ENCODE measurements around the gene LMO7.
"Not testable (repeated sequence)": the region's sequence is repeated elsewhere in the genome, so short reads cannot be mapped to it uniquely, and the experiment has no call there.

Gene LMO7

DNA sequence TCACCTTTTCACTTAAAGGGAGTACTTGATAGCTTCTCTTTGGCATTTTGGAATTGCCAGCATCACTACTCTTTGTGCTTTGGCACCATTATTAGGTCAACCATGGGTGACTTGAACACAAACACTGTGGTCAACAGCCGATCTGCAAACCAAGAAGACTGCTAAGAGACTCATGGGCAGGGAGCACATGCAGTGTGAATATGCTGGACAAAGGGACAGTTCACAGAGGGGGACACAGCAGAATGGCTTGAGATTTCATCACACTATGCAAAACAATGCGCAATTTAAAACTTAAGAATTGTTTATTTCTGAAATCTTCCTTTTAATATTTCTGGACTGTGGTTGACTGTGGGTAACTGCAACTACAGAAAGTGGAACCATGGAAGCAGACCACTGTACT is 64.4 kb downstream of the LMO7 start:
- DNase-seq: no peak

DNA sequence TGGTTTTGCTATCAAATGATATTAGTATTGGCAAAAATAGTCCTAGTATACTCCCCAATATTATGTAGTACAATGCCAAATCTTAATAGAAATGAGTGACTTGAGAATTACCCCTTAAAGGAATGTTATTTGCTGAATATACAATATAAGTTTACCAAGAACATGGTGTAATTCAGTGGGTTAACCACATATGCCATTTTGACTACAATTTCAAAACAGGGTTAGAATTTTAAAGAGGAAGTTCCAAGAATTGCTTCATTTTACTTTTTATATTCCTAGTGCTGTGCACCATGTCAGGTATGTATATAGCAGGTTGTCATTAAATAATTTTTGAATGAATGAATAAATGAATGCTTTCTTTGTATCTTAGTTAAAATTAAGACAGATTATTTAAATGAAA is 66.3 kb downstream of the LMO7 start:
- no peak for DNase-seq

DNA sequence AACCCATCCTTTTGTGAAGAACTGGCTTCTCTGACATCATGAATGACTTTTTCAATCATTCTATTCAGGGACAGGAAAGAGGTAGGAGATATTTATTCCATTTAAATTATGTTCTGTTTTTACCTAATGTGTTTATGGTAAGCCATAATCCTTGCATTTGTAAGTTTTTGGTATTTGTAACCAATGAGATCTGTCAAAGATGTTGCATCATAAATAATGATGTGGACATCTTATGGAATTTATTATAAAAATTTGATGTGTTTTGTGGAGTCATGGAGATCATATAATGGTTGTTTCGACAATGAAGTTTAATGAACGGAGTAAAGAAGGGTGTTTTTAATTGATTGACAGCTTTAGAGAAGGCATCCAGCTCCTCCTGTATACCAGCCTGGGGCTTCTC is 67.6 kb downstream of the LMO7 start:
- no peak for DNase-seq

DNA sequence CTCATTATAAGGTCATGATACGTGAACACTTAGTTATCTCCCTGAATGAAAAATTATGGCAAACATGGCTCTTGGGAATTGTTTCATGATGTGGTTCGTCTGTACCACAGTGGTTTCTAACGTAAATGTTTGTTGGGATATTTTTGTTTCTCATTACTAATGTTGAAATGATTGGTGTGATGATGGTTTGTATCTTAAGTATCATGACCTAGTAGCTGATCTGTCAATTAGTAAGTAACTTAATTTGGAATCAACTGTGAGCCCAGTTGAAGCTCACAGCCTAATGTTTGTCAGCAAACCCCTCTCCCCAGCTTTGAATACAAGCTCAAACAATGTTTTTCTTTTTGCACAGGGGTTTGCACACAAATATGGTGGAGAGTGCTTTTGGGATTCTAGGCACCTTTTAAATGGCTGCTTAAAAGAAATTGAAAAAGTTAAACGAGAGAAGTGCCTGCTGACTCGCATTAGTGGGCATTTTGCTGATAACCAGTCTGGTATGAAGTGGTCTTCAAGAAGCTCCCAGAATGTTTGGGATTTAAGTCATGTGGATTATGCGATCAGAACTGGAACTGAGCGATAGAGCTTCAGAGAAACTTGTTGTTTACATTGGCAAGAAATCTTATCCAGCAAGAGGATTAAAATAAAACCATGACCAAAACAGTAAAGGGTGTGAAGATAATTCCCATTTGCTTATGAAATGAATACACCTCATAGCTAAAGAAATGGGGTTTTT is 68.2 kb downstream of the LMO7 start:
- no peak for DNase-seq

DNA sequence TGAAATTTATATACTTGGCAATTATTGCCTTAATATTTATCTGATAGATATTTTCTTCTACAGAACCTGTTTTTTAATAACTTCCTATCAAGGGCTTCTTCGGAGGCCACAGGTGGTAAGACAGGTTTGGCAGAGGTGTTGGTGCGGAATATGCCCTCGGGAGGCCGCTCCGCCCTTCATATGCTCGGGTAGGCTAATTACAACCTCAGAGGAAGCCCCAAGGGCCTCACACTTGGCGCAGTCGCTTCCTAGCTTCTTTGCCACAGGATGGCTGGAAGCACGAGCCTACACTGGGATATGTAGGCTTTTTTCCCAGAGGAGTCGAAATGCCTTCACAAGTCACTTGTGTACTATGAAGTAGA is 68.8 kb downstream of the LMO7 start:
- peak; percentile 15 for DNase-seq

DNA sequence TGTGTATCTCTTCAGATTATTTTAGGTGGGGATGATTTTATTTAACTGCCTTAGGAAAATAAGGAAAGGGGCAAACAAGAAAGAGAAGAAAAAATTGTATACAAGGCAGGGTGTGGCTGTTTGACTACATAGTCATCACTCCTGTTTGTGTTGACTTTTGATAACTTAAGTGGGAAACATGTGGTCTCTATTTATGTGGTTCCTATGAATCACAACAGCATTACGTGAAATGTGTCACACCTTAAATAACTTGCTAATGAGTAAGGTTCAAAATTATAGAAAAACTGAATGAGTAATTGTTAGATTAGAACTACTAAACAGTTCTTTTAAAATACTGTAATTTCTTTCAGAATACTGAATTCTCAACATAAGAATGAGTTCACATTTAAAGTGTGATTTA is 69.3 kb downstream of the LMO7 start:
- no peak for DNase-seq

DNA sequence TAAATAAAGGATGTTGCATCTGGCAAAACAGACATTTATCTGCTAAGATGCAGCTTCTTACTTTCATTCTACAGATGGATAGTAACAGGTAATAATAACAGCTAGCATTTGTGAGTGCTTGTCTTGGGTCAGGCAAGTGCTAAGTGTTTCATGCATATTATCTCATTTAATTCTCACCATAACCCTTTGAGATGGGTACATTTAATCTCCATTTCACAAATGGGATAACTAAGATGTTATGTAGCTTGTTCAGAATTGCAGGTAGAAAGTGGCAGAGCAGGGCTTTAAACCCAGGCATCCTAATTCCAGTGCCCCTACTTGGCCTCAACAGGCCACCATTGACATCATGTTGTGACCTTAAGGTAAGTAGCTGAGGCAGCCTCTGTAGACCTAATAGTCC is 69.8 kb downstream of the LMO7 start:
- DNase-seq: no peak

DNA sequence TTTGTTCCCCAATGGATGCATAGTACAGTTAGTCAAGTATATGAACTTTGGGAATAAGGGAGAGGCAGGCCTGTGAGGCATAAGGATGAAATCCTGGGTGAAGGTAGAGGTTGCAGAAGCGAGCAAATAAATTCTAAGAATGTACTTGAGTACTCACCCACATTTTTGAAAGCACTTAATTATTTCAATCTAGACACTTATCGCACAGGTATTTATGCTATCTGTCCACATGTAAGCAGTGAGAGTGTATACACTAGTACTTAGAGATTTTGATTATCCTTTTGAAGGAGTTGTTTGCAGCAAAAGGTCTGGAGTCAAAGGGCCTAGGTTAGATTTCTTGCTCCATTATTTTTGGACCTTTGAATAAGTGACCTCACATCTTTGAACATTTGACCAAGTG is 77.7 kb downstream of the LMO7 start:
- no peak for DNase-seq

DNA sequence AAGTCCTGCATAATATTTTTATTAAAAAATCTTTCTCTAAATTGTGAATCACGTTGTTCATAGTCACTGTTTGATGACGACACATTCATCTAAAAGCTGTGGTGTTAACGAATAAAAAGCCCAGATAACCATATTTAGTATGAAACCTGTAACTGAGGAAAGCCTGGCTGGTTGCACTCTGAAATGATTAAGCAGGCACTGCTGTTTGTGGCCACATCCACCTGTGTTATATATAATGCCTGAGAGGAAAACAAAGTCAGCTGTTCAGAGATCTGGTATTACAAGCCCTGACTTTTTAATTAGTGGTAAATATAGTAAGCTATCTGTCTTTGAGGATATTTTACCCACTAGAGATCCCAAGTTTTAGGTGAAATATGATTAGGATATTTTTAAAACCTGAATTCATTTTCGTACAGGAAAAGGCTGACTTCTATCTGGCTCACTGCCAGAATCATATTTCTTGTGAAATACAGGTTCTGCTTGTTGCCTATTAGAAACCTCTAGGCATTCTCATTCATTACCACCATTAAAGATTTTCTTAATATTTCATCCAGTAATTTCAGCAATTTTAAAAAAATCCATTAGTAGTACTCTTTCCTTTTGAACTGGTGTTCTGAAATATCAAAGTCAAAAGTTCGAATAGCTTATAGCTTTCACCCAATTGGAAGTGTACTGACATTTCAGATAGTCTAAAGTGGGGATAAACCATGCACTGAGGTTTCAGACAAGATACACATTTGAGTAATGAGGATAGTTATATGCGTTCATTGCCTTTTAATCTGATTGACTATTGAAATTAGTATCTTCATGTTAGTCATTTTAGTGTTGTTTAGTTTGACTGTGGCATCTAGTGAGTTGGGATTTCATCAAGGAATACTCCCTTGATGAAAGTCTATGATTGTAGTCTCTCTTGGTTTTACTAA is 79.7 kb downstream of the LMO7 start:
- no peak for DNase-seq

DNA sequence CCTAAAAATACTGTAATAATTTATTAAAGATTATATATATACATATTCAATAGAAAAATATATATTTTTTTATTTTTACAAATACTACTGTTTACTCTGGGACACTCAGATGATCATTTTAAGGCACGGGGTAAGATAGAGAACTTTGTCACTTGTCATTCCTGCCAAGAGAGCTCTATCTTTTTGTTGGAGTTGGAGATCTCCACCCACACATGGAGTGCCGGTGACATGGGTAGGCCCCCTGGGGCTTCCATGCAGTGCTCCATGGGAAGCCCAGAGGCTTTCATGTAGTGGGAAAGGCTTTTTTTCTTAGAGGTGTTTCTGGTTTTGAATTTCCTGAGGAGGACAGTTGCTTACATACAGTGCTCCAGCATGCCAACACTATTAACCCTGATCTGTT is 81.4 kb downstream of the LMO7 start:
- no peak for DNase-seq

DNA sequence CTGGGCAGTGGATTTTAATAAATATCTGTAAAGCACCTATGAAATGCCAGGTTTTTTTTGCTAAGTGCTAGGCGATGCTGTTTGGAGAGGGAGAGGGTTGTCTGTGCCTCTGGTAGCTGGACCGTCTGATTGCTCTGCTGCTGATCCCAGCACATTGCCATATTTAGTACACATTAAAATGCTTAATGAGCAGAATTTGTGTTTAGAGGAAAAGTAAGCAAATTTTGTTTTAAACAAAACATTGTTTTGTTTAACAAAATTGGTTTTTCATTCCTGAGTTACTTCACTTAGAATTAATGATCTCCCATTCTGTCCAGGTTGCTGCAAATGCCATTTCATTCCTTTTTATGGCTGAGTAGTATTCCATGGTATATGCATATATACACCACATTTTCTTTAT is 85.2 kb downstream of the LMO7 start:
- DNase-seq: no peak

DNA sequence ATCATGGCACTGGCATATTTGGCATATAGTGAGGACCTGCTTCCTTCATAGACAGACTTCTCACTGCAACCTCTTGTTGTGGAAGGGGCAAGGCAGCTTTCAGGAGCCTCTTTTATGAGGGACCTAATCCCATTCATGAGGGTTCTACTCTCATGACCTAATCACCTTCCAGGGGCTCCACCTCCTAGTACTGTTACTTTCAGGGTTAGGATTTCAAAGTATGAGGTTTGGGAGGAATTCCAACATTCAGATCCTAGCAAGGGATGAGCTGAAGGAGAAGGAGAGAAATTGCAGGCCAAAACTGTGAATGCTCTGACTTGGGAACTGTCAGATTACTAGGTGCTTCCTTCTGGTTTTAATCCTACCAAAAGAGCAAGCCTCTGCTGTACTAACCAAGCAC is 87.8 kb downstream of the LMO7 start:
- DNase-seq: no peak

DNA sequence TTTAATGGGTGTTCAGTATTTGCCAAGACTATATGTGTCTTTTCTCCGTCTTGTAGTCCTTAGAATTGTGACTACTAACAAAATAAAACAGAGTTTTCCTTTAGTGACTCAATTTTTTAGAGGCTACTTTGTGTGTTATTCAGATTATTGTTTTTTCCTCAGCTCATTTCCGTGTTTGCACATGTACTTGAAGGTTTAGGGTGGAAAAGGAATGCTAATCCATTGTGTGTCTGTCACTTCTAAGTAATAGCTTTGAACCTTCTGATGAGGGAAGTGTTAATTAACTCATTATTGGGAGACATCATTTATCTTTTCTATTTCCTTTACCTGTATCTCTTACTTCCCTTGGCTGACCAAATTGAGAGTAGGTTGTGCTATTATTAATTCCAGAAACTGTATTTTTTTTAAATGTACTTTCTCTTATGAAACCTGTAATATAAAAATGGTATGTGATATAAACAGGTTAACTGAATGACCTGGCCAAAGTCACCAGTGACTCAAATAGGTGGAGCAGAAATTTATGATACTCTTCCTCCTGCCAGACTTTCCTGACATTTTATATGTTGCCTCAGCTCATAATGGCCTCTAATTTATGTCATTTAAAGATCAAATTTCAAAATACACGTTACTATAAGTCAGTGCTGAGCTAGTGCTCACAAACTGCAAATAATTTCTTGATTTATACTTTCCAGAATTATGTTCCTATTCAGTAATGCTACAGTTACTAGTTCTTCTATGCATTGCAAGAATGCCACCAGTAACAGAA is 88.8 kb downstream of the LMO7 start:
- no peak for DNase-seq

DNA sequence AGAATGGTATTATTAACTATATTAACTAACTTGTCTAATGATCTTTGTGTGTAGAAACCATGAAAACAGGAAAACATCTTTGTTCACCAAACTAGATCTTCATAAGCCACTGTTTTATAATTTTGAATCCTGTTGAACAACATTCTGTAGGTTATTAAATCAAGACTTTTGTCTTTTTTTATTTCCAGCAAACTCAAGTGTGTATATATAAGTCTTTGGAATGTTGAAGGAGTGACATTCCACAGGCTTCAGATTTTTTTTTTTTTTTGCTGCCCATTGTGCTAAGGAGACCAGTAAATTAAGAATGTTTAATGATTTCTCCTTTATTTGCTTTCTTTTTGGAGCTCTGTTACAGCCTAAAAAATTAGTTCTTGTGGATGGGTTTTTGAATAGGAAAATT is 89.6 kb downstream of the LMO7 start:
- DNase-seq: no peak

DNA sequence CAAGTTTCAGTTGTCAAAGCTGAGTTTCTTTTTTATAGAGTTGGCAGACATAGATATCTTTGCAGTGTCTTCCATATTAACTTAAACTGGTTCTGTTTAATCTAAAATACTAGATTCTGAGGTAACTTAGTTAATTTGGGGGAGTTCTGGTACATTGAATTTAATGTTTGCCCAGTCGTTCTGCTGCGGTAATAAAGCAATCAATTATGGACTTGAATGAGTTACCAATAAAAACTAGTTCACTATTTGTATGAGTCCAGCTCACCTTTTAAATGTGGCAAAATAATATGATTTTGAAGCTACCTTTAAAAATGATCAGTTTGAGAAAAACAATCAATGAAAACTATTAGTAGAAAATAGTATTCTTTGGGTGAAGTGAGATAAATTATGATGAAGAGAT is 90.2 kb downstream of the LMO7 start:
- DNase-seq: no peak

DNA sequence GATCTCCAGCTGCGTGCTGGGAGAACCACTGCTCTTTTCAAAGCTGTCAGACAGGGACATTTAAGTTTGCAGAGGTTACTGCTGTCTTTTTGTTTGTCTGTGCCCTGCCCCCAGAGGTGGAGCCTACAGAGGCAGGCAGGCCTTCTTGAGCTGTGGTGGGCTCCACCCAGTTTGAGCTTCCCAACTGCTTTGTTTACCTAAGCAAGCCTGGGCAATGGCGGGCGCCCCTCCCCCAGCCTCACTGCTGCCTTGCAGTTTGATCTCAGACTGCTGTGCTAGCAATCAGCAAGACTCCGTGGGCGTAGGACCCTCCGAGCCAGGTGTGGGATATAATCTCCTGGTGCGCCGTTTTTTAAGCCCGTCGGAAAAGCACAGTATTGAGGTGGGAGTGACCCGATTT is 97.0 kb downstream of the LMO7 start:
- DNase-seq: not testable (repeated sequence)

DNA sequence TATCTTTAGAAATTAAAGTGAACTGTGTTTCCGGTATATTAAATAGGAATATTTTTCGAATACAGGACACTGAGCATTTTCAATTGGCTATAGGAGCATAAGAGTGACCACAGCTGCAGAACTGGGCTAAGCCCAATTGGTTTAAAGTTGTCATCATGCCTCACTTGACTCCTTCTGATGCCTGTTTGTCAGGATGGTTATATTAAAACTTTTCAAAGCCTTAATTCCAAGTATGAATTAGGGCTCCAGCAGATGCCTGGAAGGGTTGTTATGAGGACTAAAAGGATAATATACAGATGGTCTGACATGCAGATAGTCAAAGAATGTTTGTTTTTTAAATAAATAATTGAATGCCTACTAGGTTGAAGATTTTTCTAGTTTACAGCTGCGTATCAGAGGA is 100.0 kb downstream of the LMO7 start:
- no peak for DNase-seq

DNA sequence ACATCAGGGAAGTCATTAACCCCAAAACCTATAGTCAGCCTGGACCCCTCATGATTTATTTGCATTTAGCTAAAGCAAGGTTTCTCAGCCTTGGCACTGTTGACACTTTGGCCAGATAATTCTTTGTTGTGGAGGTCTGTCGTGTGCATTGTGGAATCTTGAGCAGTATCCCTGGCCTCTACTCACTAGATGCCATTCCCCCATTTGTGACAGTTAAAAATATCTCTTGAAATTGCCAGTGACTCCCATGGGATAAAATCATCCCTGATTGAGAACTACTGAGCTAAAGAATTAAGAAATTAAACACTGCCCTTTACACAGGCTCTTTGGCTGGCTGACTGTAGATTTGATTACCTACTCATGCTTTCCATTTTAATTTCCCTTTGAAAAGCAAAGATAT is 102.7 kb downstream of the LMO7 start:
- no peak for DNase-seq

DNA sequence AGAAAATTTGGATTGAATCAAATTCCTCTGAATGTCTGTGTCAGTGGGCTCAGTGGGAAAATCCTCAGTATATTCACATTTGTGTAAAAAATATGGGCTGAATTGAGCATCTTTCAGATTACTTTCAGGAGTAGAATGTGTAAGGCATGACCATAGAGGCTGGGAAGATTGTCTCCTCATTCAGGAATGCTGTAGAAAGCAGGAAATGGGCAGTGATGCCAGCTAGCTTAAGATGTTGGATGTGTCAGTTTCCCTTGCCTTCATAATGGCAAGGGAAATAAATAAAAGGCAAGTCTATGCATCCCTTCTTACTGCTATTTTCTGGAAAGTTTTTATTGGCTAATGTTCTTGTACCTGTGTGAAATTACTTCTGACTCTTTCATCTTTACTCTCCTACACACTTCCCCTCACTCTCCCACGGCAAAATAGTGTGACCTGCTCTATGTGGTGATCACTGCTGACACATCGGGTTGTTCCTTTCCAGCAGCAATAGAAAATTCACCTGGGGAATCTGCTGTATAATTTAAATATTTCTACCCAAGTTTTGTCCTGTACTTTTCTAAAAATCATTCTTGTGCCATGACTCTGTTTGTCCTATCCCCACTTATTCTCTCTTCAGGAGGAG is 103.2 kb downstream of the LMO7 start:
- DNase-seq: no peak

DNA sequence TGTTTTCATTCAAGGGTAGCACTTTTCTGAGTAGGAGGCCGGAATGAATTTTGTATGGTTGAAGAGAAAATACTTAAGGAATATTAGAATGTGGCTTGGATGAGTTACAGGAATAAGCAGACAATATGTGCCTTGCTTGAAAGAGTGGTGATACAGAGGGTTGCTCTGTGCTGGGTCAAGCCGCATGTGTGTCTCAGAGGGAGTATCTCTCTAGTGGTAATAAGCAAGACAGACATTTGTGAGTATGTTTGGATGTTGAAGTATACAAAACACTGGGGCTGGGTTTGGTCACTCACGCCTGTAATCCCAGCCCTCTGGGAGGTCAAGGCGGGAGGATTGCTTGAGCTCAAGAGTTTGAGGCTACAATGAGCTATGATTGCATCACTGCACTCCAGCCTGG is 103.9 kb downstream of the LMO7 start:
- DNase-seq: no peak

DNA sequence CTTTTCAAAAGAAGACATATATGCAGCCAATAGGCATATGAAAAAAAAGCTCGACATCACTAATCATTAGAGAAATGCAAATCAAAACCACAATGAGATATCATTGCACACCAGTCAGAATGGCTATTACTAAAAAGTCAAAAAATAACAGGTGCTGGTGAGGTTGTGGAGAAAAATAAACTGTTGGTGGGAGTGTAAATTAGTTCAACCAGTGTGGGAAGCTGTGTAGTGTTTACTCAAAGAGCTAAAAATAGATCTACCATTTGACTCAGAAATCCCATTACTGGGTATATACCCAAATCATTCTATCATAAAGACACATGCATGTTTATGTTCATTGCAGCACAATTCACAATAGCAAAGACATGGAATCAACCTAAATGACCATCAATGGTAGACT is 106.9 kb downstream of the LMO7 start:
- DNase-seq: not testable (repeated sequence)

DNA sequence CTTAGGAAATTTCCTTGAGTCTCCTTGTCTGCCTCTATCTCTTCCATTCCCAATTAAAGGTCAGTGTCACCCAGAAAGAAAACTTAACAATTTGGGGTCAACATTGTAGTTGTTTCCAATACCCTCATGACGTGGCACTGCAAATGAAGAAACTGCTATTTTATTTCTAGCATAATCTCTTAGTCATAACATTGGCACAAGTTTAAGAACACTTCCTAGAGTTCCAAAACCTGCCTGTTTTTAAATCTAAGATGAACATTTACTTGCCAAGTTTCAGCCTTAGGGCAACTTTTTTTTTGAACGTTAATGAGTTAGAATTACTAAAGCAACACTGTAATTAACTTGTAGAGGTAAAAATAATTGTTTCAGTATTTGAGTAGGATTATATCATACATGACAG is 108.0 kb downstream of the LMO7 start:
- no peak for DNase-seq

DNA sequence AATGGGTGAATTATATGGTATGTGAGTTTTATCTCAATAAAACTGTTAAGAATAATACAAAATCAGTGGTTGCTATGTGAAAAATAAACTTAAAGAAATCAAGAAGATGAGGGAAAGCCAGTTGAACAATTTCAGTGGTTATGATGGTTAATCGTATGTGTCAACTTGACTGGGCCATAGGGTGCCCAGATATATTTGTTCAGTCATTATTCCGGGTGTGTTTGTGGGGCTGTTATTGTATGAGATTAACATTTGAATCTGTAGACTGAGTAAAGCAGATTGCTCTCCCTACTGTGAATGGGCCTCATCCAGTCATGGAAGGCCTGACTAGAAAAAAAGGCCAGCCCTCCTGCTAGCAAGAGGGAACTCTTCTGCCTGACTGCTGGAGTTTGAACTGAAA is 109.3 kb downstream of the LMO7 start:
- no peak for DNase-seq
